ENCODE results near the gene MPO.

Gene MPO

GRCh38 chr17:58306131-58306951, 25.6 kb upstream of the MPO start:
- no peak for DNase-seq (ENCODE audit: low read depth)

DNA sequence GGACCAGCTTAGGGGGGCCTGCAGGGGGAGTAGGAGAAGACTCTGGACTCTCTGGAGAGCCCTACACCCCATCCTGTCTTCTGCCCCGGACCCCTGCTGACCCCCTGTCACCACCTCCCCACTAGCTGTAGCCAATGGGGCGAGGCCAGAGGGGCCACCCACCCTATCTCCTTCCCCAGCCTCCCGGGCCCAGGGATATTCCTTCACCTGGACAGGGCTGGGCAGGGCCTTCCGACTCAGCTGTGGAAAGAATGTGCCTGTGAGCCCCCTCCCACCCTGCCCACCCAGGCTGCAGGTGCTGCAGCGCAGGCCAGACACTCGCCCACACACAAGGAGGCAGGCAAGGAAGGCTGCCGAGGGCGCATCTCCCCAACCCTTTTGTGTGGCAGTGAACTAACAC, 24.9 kb upstream of the MPO start:
- no peak for DNase-seq (ENCODE audit: low read depth)

DNA sequence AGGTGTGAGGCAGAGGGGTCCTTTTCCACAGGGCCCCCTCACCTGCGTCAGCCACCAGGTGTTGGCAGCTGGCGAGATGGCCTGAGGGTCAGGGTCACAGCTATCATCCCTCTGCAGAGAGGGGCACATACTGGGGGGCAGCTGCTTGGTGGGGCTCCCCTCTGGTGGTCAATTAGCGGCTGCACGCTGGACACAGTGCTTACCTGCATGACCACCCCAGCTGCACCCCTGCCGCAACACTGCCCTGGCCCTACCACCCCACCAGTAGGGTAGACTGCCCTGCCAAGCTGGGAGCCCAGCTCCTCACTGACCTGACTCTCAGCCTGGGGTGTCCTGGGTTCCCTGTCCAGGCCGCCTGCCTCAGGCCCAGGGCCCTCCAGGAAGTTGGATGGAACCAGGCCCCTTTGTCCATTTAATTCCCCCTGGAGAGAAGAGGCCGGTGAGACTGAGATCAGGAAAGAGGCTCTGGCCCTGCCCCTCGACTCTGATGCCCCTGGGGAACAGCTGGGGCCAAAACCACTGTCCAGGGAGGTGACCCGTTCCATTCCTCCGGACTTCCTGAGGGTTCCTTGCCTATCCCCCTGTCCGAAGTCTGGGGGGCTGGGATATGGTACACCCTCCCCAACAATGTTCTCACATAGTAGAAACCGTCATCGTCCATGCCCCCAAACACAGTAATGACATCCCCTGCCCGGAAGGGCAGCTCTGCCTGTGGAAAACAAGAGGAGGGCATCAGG, 24.2 kb upstream of the MPO start:
- DNase-seq (ENCODE audit: low read depth): no peak

GRCh38 chr17:58303971-58304749, 23.4 kb upstream of the MPO start:
- peak; percentile 63 for DNase-seq (ENCODE audit: low read depth)

GRCh38 chr17:58302919-58303585, 22.3 kb upstream of the MPO start:
- DNase-seq (ENCODE audit: low read depth): no peak

DNA sequence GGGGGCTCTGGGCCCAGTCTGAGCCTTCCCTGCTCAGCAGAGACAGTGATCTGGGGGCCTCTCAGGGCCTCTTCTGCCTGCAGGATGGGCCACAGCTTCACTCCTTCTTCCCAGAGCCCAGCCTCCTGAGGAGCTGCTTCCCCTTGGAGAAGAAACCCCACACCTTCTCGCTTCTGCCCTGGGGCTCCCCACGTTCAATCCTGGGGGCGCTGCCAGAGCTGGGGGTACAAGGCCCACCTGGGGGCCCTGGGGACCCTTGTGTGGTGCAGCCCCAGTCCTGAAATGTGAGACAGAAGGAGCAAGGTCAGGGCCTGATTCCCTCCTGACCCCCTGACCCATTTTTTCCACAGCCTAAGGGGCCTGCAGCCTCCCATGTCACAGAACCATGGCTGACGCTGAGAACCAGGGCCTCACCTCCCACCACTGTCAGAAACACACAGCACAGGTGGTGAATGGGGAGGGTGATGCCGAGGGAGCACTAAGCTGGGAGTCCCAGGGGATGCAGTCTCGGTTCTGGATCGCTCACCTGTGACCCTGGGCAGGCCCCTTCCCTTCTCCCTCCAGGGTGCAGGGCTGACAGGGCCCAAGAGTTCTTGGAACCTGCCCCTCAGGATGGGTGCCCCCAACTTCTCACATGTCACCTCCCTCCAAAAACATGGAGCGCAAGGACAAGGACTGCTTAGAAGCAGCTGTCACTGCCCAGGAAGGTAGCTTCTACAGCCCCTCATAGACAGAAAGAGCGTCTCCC, 21.6 kb upstream of the MPO start:
- no peak for DNase-seq (ENCODE audit: low read depth)

DNA sequence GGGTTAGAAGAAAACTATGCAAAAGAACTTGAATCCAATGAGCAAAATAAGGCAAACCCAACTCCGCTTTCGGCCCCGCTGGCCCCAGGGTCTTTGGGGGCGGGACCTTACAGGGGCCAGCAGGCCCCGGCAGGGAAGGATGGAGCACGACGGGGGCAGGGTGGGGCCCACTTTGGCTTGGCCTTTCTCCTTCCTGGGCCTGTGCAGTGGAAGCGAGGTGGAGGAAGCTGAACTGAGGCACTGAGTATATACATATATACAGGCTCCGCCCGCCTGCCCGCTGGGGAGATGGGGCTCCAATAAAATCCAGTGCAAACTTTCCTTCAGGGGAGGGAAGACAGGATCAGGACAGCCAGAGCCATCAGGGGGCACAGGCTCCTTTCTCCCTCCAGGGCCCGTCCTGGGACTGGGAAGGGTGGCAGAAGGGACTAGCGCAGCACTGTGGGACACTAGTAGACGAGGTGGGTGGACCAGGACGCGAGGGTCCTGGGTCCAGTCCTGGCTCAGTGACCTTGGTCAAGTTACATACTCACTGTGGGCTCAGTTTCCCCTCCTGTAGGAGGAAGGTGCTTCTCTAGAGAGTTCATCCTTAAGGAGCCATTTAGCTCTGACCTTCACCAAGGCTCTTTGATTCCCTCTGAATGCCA, 20.9 kb upstream of the MPO start:
- no peak for DNase-seq (ENCODE audit: low read depth)

GRCh38 chr17:58300336-58300735, 19.6 kb upstream of the MPO start:
- DNase-seq (ENCODE audit: low read depth): no peak

DNA sequence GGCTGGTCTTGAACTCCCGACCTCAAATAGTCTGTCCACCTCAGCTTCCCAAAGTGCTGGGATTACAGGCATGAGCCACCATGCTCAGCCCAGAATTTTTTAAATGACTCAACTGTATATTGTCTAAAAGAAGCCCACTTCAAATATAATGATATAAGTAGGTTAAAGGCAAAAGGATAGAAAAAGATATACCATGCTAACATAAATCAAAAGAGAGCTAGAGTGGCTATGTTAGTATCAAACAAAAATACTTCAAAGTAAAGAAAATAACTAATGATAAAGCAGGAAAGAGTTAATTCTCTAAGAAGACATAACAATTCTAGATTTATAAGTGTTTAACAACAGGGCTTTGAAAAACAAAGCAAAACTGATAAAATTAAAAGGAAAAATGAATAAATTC, 13.3 kb upstream of the MPO start:
- DNase-seq (ENCODE audit: low read depth): no peak

- DNase-seq (ENCODE audit: low read depth): no peak
Measured at GRCh38 chr17:58291246-58291645, 10.5 kb upstream of the MPO start.

- DNase-seq (ENCODE audit: low read depth): no peak
Measured at GRCh38 chr17:58289869-58290268, 9.1 kb upstream of the MPO start.

DNA sequence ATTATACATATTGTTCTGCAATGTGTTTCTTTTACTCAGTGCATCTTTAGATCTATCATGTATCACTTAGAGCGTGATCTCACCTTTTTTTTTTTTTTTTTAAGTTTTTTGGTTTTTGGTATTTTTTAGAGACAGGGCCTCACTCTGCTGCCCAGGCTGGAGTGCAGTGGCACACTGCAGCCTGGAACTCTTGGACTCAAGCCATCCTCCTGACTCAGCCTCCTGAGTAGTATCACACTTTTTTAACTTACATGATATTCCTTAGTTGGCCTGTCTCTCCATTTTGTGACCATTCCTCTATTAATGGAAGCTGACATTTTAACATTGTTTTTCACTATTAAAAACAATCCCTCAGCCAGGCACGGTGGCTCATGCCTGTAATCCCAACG, 4.7 kb upstream of the MPO start:
- DNase-seq (ENCODE audit: low read depth): no peak

- no peak for DNase-seq (ENCODE audit: low read depth)
Measured at GRCh38 chr17:58284613-58285421, 4.1 kb upstream of the MPO start.

DNA sequence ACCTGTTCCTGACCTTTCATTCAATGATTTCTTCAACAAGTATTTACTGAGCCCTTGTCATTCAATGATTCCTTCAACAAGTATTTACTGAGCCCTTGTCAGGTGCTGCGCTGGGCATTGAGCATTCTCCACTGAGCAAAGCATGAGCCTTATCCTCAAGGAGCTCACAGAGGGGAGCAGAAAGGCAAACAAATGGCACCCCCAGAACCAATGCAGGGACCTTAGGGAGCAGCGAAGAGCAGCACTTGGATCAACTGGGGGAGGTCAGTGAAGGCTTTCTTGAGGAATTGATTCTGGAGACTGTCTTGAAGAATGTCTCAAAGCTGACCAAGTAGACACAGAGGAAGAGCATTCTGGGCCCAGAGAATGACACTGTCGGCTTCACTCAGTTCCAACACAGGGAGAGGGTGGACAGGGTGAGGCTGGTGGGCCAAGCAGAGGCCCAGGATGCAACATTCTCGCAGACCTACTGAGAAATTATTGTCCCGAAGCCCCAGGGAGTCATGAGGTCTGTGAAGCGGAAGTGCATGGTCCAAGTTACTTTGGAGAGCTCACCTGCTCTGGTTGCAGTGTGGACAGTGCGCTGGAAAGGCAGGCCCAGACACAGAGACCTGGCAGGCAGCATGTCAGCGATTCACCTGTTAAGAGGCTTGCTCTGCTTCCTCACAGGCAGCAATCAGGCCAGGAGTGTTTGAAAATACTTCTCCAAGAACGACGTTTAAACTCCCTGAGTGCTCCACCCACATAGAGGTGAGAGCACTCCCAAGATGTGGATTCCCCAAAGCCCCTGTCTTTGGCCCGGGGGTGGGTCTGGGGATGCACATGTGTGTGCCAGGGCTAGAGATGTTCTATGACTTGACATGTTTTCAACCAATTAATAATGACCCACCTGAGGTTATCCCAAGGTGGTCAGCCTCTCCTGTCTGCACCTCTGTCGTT, 3.2 kb upstream of the MPO start:
- DNase-seq (ENCODE audit: low read depth): no peak

GRCh38 chr17:58282442-58282841, 1.7 kb upstream of the MPO start:
- DNase-seq (ENCODE audit: low read depth): no peak

DNA sequence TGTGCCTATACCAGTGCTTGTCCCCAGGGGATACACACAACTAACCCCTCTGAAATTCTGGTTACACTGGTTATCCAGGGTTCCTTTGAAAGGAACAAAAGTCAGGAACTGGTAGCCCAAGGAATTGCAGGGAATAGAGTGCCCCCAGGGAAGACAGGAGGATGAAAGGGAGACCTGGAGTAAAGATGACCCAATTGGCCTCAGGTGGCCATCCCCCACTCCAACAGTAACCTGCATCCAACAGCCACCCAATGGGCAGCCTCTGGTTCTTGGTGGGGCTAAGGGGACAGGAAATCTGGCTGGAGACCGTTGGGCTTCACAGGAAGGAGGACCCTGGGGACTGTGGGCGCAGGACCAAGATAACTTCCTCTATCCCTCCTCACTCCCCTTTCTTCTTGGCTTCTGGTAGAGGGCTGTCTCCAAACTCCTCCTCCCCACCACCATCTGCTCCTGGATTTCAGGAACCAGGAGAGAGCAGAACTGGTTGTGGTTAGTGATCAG, 826 bp upstream of the MPO start:
- DNase-seq (ENCODE audit: low read depth): no peak

GRCh38 chr17:58279736-58280479, 827 bp downstream of the MPO start:
- DNase-seq (ENCODE audit: low read depth): no peak
